ENCODE data around the gene TRMT2A. TPM values are rescaled to one million over a fixed set of nuclear protein-coding genes. Genes with fewer than 3 reads are reported as not detected.
A peak's percentile ranks its signal among the peaks of the same experiment; 100 is the strongest.

The TRMT2A gene
- total RNA-seq, 1 donor from 2014 or later: 161 TPM

DNA sequence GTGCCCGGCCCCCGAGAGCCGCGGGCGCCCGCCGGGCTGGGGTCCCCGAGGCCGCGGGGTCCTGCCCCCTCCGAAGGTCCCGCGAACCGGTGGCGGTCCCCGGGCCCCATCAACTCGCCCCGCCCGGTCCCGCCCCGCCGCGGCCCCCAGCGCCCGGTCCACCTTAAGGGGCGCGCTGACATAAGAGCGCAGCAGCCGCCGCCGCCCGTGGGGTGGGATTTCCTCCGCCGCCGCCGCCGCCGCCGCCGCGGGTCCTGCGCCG, 14.5 kb upstream of the TRMT2A start, which contains the start of gene ZDHHC8:
Gene ZDHHC8, plus strand, starts transcription at position 208 of the 262 bp plus-strand sequence. CDS start 144 bp downstream, outside the sequence.
- intact Hi-C loops (cut with DNase I): loop anchor here (1.0 to 10.0 kb wide), 4 partner anchors 14 to 723 kb away; partner anchors contain the start of genes MED15, PI4KA, SNAP29 and TANGO2
- H3K9me3 ChIP-seq: no peaks in the 10 kb centered on the region
- peak within 1 kb of the TSS; percentile 90 to 98 for H3K27ac ChIP-seq
- H3K27me3 ChIP-seq: no peaks in the 10 kb centered on the region
- TF ChIP-seq, protein P1, sequence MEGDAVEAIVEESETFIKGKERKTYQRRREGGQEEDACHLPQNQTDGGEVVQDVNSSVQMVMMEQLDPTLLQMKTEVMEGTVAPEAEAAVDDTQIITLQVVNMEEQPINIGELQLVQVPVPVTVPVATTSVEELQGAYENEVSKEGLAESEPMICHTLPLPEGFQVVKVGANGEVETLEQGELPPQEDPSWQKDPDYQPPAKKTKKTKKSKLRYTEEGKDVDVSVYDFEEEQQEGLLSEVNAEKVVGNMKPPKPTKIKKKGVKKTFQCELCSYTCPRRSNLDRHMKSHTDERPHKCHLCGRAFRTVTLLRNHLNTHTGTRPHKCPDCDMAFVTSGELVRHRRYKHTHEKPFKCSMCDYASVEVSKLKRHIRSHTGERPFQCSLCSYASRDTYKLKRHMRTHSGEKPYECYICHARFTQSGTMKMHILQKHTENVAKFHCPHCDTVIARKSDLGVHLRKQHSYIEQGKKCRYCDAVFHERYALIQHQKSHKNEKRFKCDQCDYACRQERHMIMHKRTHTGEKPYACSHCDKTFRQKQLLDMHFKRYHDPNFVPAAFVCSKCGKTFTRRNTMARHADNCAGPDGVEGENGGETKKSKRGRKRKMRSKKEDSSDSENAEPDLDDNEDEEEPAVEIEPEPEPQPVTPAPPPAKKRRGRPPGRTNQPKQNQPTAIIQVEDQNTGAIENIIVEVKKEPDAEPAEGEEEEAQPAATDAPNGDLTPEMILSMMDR (IDR thresholded peaks at IDR 0.05): no peak
- peaks cover 26 to 41% of the 10 kb centered on the region in 2 donors for H3K4me1 ChIP-seq
- H3K36me3 ChIP-seq: peaks cover 8 to 9% of the 10 kb centered on the region in 2 donors
- H3K4me3 ChIP-seq: peak within 1 kb of the TSS; percentile 82 to 100
- no peak for DNase-seq (ENCODE audit: low spot score in 2 of 2)

DNA sequence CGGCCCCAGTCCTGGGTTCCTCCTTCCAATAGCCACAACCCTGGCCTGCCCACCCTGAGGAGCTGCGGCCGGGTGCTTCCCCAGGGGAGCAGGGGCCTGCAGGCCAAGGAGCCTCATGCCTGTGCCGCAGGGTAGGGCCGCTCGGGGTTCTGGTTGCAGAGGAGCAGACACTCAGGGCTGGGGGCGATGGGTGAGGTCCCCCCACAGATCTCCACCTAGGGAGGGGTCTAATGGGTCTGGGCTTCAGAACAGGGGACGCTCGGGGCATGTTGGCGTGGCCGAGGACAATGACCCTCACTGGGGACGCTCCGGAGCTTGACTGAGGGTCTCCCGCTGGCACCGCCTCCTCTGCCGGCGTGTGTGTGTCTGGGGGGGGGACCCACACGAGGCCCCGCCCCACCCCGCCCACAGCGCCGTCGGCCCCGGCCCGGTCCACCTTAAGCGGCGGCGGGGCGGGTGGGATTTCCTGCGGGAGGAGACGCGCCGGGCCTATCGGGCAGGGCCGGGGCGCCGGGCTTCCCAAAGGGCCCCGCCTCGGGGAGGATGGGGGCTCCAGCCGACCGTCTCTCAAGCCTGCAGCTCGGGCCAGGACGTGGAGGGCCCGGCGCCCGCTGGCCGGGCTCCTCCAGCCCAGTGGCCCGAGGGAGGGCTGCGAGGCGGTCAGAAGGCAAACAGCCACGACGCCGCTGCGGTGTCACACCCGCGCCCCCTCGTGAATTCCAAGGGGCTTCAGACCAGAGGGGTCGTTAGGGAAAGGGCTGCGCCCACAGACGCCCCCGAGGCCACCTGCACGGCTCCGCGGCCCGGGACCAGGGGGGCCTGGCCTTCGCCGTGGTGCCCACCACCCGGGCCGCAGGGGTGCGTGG, 13.9 kb upstream of the TRMT2A start:
- Histone ChIP-seq H3K4me3 (peak overlapping the region; percentile 82 to 100), H3K27me3 (no peaks in the 10 kb centered on the region), H3K4me1 (peaks cover 23 to 37% of the 10 kb centered on the region in 2 donors), H3K36me3 (peaks cover 14 to 15% of the 10 kb centered on the region in 2 donors), H3K9me3 (no peaks in the 10 kb centered on the region), H3K27ac (peak overlapping the region; percentile 90 to 98)
- peak; percentile 21 to 93 for DNase-seq (ENCODE audit: low spot score in 2 of 2)
- intact Hi-C loops (cut with DNase I): loop anchor here (1.0 to 10.0 kb wide), 4 partner anchors 14 to 724 kb away; partner anchors contain the start of genes MED15, PI4KA, SNAP29 and TANGO2
- TF ChIP-seq, protein P1 (IDR thresholded peaks at IDR 0.05): no peak

DNA sequence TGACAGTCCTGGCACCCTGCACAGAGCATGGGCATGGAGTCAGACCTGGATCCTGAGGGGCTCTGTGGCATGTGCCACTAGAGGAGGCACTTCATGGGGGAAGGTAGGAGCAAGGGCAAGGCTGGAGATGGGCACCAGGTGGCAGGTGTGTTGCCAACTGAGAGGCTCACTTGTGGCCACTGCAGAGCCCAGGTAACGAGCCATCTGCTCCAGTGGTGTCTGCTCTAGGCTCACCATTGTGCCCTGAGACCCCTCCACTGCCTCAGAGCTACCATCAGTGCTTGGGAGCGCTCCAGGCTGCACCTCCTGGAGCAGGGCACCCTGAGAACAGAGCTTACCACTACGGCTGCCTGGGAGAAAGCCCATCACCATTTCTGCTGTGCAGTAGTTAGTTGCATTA, 13.3 kb upstream of the TRMT2A start:
- H3K36me3 ChIP-seq: peaks cover 20 to 21% of the 10 kb centered on the region in 2 donors
- DNase-seq (ENCODE audit: low spot score in 2 of 2): no peak
- TF ChIP-seq, protein P1 (IDR thresholded peaks at IDR 0.05): no peak
- no peaks in the 10 kb centered on the region for H3K27me3 ChIP-seq
- no peaks in the 10 kb centered on the region for H3K9me3 ChIP-seq
- peaks cover 21 to 30% of the 10 kb centered on the region in 2 donors for H3K4me1 ChIP-seq
- peak overlapping the region; percentile 90 to 98 for H3K27ac ChIP-seq
- intact Hi-C loops (cut with DNase I): loop anchor here (5.0 to 10.0 kb wide), 3 partner anchors 108 to 724 kb away; partner anchors contain the start of genes MED15, PI4KA, SNAP29 and TANGO2
- peak overlapping the region; percentile 82 to 100 for H3K4me3 ChIP-seq

DNA sequence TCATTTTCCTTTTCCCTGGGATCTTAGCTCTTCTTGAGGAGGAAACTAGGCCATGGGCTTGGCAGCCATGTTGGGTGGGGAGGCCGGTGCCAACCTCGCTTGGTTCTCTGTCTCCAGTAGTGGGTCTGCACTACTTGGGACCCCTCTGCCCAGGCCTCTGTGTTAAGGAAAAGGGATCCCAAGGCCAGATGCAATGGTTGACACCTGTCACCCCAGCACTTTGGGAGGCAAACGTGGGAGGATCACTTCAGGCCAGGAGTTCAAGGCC, 12.7 kb upstream of the TRMT2A start:
- Histone ChIP-seq H3K9me3 (no peaks in the 10 kb centered on the region), H3K27ac (no peak overlapping the region), H3K4me3 (no peak overlapping the region), H3K27me3 (no peaks in the 10 kb centered on the region), H3K36me3 (peaks cover 24 to 28% of the 10 kb centered on the region in 2 donors), H3K4me1 (peaks cover 18 to 24% of the 10 kb centered on the region in 2 donors)
- DNase-seq (ENCODE audit: low spot score in 2 of 2): no peak
- TF ChIP-seq, protein P1 (IDR thresholded peaks at IDR 0.05): no peak
- intact Hi-C loops (cut with DNase I): loop anchor here (5.0 to 10.0 kb wide), 3 partner anchors 107 to 725 kb away; partner anchors contain the start of genes MED15, PI4KA, SNAP29 and TANGO2

DNA sequence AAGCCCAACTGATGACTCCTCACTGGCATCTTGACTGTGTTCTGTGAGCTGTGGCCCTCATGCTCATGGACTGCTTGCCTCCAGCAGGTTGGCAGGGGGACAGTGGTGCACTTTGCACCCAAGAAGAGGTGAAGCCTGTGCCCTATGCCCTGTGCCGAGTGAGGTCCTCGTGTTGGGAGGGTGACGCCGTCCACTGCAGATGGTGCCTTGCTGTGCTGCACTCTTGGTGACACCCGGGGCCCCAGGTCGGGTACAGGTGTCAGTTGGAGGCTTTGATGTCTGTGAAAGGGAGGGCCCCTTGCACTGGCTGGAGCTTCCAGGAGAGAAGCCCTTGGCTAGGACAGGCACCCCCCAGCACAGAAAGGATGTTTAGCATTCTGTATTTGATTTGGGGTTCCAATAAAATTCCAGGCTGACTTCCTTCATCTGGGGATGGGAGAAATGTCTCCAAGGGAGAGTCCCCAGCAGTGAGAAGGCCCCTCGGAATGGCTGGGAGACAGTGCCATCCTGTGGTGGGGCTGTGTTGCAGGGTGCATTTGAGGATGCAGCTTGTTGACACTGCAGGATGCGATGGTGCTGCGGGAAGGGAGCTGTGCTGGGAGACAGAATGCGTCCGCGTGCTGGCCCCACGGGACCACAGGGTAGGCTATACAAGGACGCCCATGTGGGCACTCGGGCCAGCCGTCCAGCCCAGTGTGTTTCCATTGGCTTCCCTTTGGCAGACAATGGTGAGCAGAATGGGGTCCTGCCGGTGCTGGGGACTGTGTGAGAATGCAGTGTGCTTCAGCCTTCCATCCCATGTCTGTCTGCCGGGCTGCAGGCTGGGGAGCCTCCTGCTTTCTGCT, 12.1 kb upstream of the TRMT2A start:
- TF ChIP-seq, protein P1 (IDR thresholded peaks at IDR 0.05): peak in 1 of 3 experiments; percentile 18
- Histone ChIP-seq H3K27ac (no peak overlapping the region), H3K4me3 (no peak overlapping the region), H3K27me3 (no peaks in the 10 kb centered on the region), H3K36me3 (peaks cover 24 to 30% of the 10 kb centered on the region in 2 donors), H3K9me3 (no peaks in the 10 kb centered on the region), H3K4me1 (peaks cover 14 to 18% of the 10 kb centered on the region in 2 donors)
- intact Hi-C loops (cut with DNase I): no loop called here
- no peak for DNase-seq (ENCODE audit: low spot score in 2 of 2)

All from ascending aorta (tissue), 2 donors.